GM06990 (cell line): ENCODE data around the gene CCL4.
A peak's percentile ranks its signal among the peaks of the same experiment; 100 is the strongest.
"Not testable (repeated sequence)": the region's sequence is repeated elsewhere in the genome, so short reads cannot be mapped to it uniquely, and the experiment has no call there.

ENCODE experiments used
- DNase-seq: peaks from one replicate; pipeline ENCODE4 v3.0.0-alpha.2; 2011; ENCODE audit not compliant: insufficient read length; ENCODE audit errors: extremely low read depth
- H3K27me3 ChIP-seq: replicated peaks from 2 replicates; pipeline ENCODE4 v1.6.0; 2011; ENCODE audit warnings: low read length; ENCODE audit not compliant: control insufficient read depth, insufficient read depth
- H3K36me3 ChIP-seq: 2 replicates; pipeline ENCODE4 v1.5.1; 2011; ENCODE audit warnings: low read length; ENCODE audit not compliant: control insufficient read depth, insufficient read depth
- H3K4me3 ChIP-seq: replicated peaks from 2 replicates; pipeline ENCODE4 v1.5.1; 2011; ENCODE audit warnings: low read depth, mild to moderate bottlenecking, control low read depth, low read length
- CTCF ChIP-seq: IDR thresholded peaks from 2 replicates; pipeline ENCODE4 v1.5.1; 2011; ENCODE audit warnings: low read length, control low read depth, mild to moderate bottlenecking, inconsistent platforms; ENCODE audit not compliant: insufficient read depth, poor library complexity, severe bottlenecking

CCL4 gene

DNA sequence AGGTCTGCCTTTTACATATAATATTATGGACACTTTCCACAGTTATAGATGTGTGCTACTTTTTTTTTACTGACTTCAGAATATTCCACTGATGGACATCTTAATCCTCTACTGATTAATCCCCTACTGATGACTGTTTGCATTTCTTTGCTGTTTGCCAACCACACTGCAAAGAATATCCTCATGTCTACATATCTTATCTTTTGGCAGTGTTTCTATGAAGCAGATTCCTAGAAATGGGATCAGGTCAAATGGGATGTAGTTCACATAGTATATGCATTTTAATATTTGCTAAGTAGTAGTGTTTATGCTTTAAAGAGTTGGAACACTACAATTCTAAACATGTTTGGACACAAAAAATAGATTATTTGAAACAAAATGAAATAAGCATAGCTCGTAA lies 16.8 kb upstream of the CCL4 start:
- no peak for DNase-seq
- TF ChIP-seq CTCF: no peak
- Histone ChIP-seq H3K27me3 (no peaks in the 10 kb centered on the region), H3K36me3 (no peaks in the 10 kb centered on the region), H3K4me3 (no peak overlapping the region)

DNA sequence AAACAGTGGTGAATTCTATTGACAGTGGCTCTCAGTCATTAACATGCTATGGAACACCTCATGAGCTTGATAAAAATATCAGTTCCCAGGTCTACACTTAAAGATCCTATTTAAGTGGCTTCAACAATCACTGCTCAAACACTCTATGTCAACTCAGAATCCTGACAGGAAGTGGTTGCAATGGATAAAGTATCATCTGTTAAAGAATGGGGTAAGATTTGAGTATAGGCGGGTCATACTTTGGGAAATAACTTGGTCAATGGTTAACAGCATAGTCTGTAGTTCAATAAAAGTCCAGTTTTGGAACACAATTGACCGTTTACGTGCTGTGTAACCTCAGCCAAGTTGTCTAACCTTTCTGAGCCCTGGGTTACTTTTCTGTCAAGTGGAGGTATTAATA lies 16.2 kb upstream of the CCL4 start:
- not testable (repeated sequence) for H3K27me3 ChIP-seq, H3K36me3 ChIP-seq, H3K4me3 ChIP-seq, DNase-seq

GRCh38 chr17:36087897-36088572 lies 15.6 kb upstream of the CCL4 start:
- H3K27me3 ChIP-seq, DNase-seq, H3K36me3 ChIP-seq: not testable (repeated sequence)
- H3K4me3 ChIP-seq: peak overlapping the region; percentile 65

- Histone ChIP-seq H3K4me3 (peak overlapping the region; percentile 65), H3K36me3 (no peaks in the 10 kb centered on the region), H3K27me3 (no peaks in the 10 kb centered on the region)
- peak; percentile 33 for DNase-seq
- no peak for TF ChIP-seq CTCF
These were observed 14.8 kb upstream of the CCL4 start for GRCh38 chr17:36088670-36089338.

DNA sequence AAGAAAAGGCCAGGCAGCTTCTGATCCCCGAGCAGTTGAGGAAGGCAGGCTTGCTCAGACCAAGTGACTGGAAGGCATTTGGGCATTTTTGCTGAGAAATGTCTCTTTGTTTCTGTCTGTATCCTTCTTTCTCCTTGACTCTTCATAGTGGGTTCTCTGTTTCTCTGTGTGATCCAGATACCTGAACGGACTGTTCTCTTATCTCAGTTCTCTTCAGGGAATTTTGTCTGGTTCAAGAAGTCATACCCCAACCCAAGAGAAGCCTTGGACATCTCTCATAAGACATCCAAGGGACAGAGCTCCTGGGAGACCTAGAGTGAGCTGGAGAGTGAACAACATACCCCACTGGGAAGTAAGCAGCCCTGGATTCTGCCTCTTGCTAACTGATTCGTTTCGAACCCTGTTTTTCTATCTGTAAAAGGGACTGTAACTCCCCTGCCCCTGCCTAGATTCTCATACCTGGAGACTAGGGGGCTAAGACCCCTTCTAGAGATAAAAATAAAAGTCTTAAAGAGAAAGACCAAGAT lies 14.2 kb upstream of the CCL4 start:
- Histone ChIP-seq H3K4me3 (peak overlapping the region; percentile 65), H3K27me3 (no peaks in the 10 kb centered on the region), H3K36me3 (no peaks in the 10 kb centered on the region)
- peak; percentile 20 for DNase-seq
- no peak for TF ChIP-seq CTCF

GRCh38 chr17:36089888-36090836 lies 13.5 kb upstream of the CCL4 start, which contains the start of gene CCL3:
Gene CCL3 (minus strand): TSS chr17:36090143. CDS start chr17:36090058, 85 bp downstream.
- H3K27me3 ChIP-seq: no peaks in the 10 kb centered on the region
- peak; percentile 89 for DNase-seq
- no peak for TF ChIP-seq CTCF
- H3K4me3 ChIP-seq: peak within 1 kb of the TSS; percentile 65
- no peaks in the 10 kb centered on the region for H3K36me3 ChIP-seq
